ENCODE data around the gene FLT1.

FLT1 gene

DNA sequence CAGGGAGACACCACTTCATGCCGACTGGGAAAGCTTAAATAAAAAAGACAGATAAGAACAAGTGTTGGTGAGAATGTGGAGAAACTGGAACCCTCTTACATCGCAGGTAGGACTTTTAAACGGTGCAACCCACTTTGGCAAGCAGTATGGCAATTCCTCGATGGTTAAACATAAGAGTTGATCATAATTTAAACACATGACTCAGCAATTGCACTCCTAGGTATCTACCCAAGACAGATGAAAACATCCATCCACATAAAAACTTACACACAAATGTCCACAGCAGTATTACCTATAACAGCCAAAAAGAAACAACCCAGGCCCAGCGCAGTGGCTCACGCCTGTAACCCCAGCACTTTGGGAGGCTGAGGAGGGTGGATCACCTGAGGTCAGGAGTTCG, 21.9 kb downstream of the FLT1 start:
- Histone ChIP-seq H3K4me1 (peaks cover 32% of the 10 kb centered on the region), H3K27me3 (ENCODE audit: low read depth) (no peaks in the 10 kb centered on the region), H3K9me3 (no peaks in the 10 kb centered on the region; the same call in 1 of the 2 replicates), H3K4me3 (no peak overlapping the region), H3K36me3 (replicated peaks) (no peaks in the 10 kb centered on the region)
- in situ Hi-C loops (cut with MboI; ENCODE audit: low sequenced_read_pairs) = no loop called here
- no peak for DNase-seq (ENCODE audit: low spot score in 2 of 2)

DNA sequence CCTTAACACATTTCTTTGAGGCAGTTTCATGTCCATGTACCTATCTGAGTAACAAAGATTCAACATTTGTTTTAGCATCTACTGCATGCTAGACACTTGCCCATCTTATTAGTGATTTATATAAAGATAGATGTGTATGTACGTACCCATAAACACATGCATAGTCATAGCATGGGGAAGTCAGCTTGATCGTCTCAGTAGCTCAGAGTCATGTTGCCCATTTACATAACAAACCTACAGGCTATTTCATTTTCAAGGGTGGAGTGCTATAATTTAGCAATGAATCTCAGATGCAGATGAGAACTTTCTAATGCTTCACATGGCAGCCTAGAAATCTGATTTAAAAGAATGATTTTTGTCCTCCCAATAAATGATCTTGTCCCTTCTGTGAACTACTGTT, 23.5 kb downstream of the FLT1 start:
- DNase-seq (ENCODE audit: low spot score in 2 of 2) = peak in 1 of 2 experiments; percentile 8
- no peak overlapping the region for H3K4me3 ChIP-seq
- H3K27me3 ChIP-seq (ENCODE audit: low read depth) = no peaks in the 10 kb centered on the region
- peaks cover 29% of the 10 kb centered on the region for H3K4me1 ChIP-seq
- in situ Hi-C loops (cut with MboI; ENCODE audit: low sequenced_read_pairs) = no loop called here
- no peaks in the 10 kb centered on the region; the same call in 1 of the 2 replicates for H3K9me3 ChIP-seq
- H3K36me3 ChIP-seq (replicated peaks) = no peaks in the 10 kb centered on the region

DNA sequence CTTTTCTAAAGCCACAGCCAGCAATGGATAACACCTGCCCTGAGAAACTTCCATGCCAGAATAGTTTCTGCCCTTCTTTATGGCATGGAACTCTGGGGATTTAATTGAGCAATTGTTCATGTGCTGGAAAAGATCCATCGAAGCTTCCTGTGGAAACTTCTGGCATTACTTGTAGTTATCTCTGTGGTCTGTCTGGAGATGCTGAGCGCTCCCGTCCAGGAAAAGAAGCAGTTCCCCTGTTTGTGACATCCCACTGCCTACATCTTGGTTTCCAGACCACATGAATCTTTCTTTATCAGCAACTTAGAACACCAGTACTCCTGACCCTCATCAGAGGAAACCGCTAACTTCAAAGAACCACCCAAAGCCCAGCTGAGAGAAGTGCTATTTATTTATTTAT, 24.6 kb downstream of the FLT1 start:
- Histone ChIP-seq H3K4me3 (no peak overlapping the region), H3K27me3 (ENCODE audit: low read depth) (no peaks in the 10 kb centered on the region), H3K4me1 (peaks cover 19% of the 10 kb centered on the region), H3K9me3 (no peaks in the 10 kb centered on the region; the same call in 1 of the 2 replicates), H3K36me3 (replicated peaks) (no peaks in the 10 kb centered on the region)
- in situ Hi-C loops (cut with MboI; ENCODE audit: low sequenced_read_pairs) = no loop called here
- no peak for DNase-seq (ENCODE audit: low spot score in 2 of 2)

DNA sequence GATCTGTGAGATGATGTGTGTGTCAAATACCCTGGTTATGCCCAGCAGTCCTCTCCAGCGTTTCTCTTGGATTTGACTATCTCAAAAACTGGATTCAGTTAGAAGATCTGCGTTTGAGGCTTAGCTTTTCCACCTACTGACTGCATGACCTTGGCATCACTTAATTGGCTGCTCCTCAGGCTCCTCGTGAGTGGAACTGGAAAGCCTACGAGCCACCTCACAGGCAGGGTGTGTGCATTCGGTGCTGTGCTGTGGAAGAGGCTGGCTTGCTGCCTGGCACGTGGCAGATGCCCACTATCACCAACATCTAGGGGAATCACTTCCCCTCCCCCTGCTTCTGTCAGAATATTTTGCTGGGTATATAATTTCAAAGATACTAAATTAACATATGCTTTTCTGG, 25.6 kb downstream of the FLT1 start:
- Histone ChIP-seq H3K27me3 (ENCODE audit: low read depth) (no peaks in the 10 kb centered on the region), H3K9me3 (no peaks in the 10 kb centered on the region; the same call in 1 of the 2 replicates), H3K36me3 (replicated peaks) (no peaks in the 10 kb centered on the region), H3K4me3 (no peak overlapping the region), H3K4me1 (peaks cover 14% of the 10 kb centered on the region)
- no peak for DNase-seq (ENCODE audit: low spot score in 2 of 2)
- in situ Hi-C loops (cut with MboI; ENCODE audit: low sequenced_read_pairs) = no loop called here

DNA sequence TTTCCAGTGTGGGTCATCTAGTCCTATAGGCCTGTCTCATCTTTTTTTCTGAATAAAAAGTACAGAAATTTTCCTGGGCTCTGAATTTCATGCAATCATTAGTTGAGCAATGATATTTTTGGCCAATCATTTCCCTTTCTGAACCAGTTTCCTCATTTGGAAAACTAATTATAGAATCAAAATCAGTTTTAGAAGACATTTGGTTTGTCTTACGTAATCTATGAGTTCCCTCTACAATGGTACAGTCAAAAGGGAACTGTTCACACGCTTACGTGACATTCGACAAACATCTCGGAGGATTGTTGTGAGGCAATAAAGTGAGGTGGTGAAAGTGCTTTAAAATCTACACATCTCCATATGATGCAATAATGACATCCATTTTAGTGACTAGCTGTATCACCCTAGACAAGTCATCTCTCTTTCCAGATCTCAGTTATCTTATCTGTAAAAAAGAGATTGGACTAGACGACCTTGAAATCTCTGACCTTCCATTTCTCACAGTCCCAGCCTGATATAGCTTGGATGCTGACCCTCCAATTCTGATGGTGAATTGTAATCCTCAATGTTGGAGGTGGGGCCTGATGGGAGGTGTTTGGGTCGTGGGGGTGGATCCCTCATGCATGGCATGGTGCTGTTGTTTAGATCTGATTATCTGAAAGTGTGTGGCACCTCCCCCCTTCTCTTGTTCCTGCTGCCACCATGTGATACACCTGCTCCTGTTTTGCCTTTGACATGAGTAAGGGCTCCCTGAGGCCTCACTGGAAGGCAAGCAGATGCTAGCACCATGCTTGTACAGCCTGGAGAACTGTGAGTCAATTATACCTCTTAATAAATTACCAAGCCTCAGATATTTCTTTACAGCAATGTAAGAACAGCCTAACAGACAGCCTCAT, 26.7 kb downstream of the FLT1 start:
- H3K4me1 ChIP-seq = peaks cover 14% of the 10 kb centered on the region
- no peaks in the 10 kb centered on the region; the same call in 1 of the 2 replicates for H3K9me3 ChIP-seq
- H3K4me3 ChIP-seq = no peak overlapping the region
- no peaks in the 10 kb centered on the region for H3K27me3 ChIP-seq (ENCODE audit: low read depth)
- no peaks in the 10 kb centered on the region for H3K36me3 ChIP-seq (replicated peaks)
- DNase-seq (ENCODE audit: low spot score in 2 of 2) = no peak
- in situ Hi-C loops (cut with MboI; ENCODE audit: low sequenced_read_pairs) = no loop called here

DNA sequence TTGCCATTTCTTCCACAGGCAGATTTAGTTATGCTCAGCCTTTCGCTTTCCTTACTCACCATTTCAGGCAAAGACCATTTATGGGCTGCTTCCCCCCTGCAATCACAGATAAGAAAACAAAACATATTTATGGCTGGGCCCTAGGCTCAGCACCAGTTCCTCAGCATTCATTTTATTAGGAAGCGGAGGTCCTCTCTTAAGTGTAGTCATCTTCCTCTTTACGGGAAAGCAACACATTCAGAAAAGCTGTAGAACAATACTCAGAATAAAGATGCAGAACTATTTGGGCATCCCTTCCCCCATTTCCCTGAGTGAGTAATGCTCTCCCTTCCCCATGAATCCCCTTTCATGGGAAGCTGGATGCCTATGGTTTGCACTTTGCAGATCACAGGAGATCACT, 27.9 kb downstream of the FLT1 start:
- Histone ChIP-seq H3K9me3 (no peaks in the 10 kb centered on the region; the same call in 1 of the 2 replicates), H3K36me3 (replicated peaks) (no peaks in the 10 kb centered on the region), H3K4me3 (no peak overlapping the region), H3K4me1 (peaks cover 10% of the 10 kb centered on the region), H3K27me3 (ENCODE audit: low read depth) (no peaks in the 10 kb centered on the region)
- no peak for DNase-seq (ENCODE audit: low spot score in 2 of 2)
- in situ Hi-C loops (cut with MboI; ENCODE audit: low sequenced_read_pairs) = no loop called here

DNA sequence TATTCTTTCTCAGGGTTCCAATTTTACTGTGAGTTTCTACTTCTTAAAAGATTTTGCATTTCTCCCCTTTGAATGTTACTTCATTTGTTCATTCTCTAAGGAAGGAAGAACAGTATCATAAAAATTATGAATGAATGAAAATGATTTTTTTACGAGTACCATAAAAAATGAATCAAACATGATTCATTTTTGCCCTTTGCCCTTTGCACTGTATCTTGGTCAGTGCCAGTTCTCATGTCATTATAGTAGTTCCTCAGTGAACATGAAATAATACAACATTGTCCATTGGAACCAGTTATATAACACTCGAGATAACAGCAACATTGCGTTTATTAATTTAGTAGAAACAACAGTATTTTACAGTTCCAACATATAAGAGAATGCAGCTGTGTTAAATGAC, 28.8 kb downstream of the FLT1 start:
- in situ Hi-C loops (cut with MboI; ENCODE audit: low sequenced_read_pairs) = no loop called here
- no peaks in the 10 kb centered on the region for H3K36me3 ChIP-seq (replicated peaks)
- H3K4me3 ChIP-seq = no peak overlapping the region
- no peaks in the 10 kb centered on the region; the same call in 1 of the 2 replicates for H3K9me3 ChIP-seq
- no peaks in the 10 kb centered on the region for H3K27me3 ChIP-seq (ENCODE audit: low read depth)
- no peak for DNase-seq (ENCODE audit: low spot score in 2 of 2)
- peaks cover 1% of the 10 kb centered on the region for H3K4me1 ChIP-seq

DNA sequence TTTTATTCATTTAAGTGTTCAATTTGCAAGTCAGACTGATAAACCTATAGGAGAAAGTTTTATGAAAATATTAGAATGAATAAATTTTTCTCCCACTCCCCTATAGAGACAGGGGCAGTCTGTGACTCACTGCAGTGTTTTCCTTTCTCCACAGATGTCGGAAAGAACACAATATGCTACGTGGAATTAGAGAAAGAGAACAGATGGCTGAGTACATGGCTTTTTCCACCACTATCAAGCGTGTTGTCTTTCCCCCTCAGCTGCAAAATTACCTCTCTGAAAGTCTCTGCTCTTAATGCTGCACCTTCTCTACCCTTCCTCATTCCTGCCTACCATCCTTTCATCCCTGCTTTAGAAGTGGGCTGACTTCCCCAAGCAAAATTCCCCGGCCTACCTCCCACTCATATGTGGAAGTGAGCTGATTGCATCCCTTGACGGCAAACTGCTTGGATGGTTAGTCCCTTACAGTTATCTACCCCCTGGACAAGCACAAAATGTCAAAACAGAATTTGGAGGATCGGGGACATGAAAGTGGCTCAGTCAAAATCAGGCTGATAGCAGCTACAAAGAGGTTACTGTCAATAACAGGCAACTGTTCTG, 30.0 kb downstream of the FLT1 start:
- Histone ChIP-seq H3K27me3 (ENCODE audit: low read depth) (no peaks in the 10 kb centered on the region), H3K36me3 (replicated peaks) (no peaks in the 10 kb centered on the region), H3K4me3 (no peak overlapping the region), H3K4me1 (no peaks in the 10 kb centered on the region), H3K9me3 (no peaks in the 10 kb centered on the region)
- in situ Hi-C loops (cut with MboI; ENCODE audit: low sequenced_read_pairs) = no loop called here
- no peak for DNase-seq (ENCODE audit: low spot score in 2 of 2)

DNA sequence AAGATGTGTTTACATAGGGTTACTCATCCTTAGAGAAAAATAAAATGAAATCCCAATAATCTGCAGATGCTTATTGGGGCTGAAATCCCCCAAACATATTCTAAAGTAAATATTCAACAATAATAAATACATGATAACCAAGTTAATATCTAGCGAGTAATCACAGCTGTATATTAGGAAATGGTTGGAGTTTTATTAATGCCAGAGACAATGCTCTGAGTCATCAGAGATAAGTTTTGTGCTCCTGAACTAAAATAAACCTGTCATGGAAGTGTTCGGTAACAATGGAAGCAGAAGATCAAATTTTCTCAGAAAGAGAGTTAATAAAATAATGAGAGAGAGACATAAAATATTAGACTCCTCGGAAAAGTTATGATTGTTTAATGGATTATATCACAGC, 31.4 kb downstream of the FLT1 start:
- H3K36me3 ChIP-seq (replicated peaks) = no peaks in the 10 kb centered on the region

DNA sequence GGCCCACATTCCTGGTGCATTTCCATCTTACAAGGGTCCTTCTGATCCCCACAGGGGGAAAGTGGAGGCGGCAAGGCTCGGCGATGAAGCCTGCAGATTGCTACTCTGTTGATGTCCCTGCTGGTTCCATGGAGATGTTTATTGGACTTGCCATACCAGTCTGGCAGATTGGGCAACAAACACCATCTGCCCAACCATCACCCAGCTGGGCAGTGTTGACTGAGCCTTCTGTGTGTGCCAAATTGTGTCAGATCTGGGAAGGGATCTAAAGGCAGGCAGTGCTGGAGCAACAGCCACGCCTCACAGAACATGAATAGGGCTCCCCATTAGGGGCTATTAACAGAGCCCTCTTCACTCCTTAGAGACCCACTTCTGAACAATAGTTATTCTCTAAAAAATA, 35.0 kb downstream of the FLT1 start:
- no peak for DNase-seq (ENCODE audit: low spot score in 2 of 2)
- H3K9me3 ChIP-seq = 0 out of 2 replicates have a peak, but pooled peaks cover 2% of the 10 kb centered on the region
- no peaks in the 10 kb centered on the region for H3K27me3 ChIP-seq (ENCODE audit: low read depth)
- H3K4me3 ChIP-seq = no peak overlapping the region
- peaks cover 12% of the 10 kb centered on the region for H3K4me1 ChIP-seq
- in situ Hi-C loops (cut with MboI; ENCODE audit: low sequenced_read_pairs) = no loop called here
- no peaks in the 10 kb centered on the region for H3K36me3 ChIP-seq (replicated peaks)

More for the DNA sequence above, 31.4 kb downstream of the FLT1 start:
- in situ Hi-C loops (cut with MboI; ENCODE audit: low sequenced_read_pairs) = no loop called here
- Histone ChIP-seq H3K9me3 (no peaks in the 10 kb centered on the region), H3K4me1 (no peaks in the 10 kb centered on the region), H3K27me3 (ENCODE audit: low read depth) (no peaks in the 10 kb centered on the region), H3K4me3 (no peak overlapping the region)
- no peak for DNase-seq (ENCODE audit: low spot score in 2 of 2)

DNA sequence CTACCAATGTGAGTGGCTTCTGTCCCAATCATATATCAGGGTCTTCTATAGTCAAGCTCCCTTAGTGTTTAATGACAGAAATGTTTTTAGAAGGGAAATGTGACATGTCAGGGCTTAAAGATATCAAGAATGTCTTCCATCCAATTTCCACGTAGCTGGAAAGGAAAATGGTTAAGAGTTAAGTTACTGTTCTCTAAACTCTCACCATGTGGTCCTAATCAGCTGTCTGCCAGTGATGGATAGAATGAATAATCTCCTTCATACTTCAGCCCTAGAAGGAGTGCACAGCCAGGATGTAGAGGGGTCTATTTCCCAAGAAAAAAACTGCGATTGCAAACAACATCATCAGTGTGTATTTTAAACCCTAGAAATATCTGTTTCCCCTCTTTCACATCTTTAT, 36.3 kb downstream of the FLT1 start:
- H3K9me3 ChIP-seq = 0 out of 2 replicates have a peak, but pooled peaks cover 2% of the 10 kb centered on the region
- H3K4me1 ChIP-seq = peaks cover 13% of the 10 kb centered on the region
- no peak overlapping the region for H3K4me3 ChIP-seq
- no peak for DNase-seq (ENCODE audit: low spot score in 2 of 2)
- in situ Hi-C loops (cut with MboI; ENCODE audit: low sequenced_read_pairs) = no loop called here
- no peaks in the 10 kb centered on the region for H3K27me3 ChIP-seq (ENCODE audit: low read depth)
- no peaks in the 10 kb centered on the region for H3K36me3 ChIP-seq (replicated peaks)

DNA sequence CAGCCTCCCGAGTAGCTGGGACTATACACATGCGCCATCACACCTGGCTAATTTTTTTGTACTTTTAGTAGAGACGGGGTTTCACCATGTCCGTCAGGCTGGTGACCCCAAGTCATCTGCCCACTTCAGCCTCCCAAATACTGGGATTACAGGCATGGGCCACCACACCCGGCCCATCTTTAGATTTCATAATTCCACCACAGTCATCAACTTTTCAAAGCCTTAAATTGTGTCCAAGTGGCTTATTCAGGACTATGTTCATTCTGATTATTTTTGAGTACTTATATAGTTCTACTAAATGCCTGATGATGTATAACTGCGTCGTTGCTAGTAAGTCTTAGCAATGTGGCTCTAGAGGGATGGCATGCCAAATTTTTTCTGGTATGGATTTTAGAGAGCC, 36.9 kb downstream of the FLT1 start:
- Histone ChIP-seq H3K9me3 (0 out of 2 replicates have a peak, but pooled peaks cover 2% of the 10 kb centered on the region), H3K4me1 (peaks cover 13% of the 10 kb centered on the region), H3K36me3 (replicated peaks) (no peaks in the 10 kb centered on the region), H3K27me3 (ENCODE audit: low read depth) (no peaks in the 10 kb centered on the region), H3K4me3 (no peak overlapping the region)
- no peak for DNase-seq (ENCODE audit: low spot score in 2 of 2)
- in situ Hi-C loops (cut with MboI; ENCODE audit: low sequenced_read_pairs) = no loop called here

DNA sequence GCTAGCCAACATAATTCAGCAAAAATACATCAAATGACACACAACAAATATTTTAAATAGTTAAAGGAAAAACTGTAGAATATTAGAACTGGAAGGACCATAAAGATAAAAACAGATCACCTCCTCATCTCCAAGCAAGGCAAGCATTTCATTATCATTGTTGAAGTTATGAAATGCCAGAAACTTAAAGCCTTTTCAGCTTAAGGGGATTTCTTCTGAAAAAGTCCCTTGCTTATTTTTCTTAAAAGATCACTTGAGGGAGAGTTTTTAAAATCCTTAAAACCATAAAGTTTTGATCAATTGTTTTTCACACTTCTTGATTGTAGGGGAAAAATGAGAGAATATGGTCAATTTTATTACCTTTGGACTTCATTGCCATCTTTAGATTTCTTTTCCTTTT, 37.4 kb downstream of the FLT1 start:
- H3K36me3 ChIP-seq (replicated peaks) = no peaks in the 10 kb centered on the region
- H3K27me3 ChIP-seq (ENCODE audit: low read depth) = no peaks in the 10 kb centered on the region
- in situ Hi-C loops (cut with MboI; ENCODE audit: low sequenced_read_pairs) = no loop called here
- H3K4me1 ChIP-seq = peaks cover 13% of the 10 kb centered on the region
- H3K4me3 ChIP-seq = no peak overlapping the region
- H3K9me3 ChIP-seq = 0 out of 2 replicates have a peak, but pooled peaks cover 2% of the 10 kb centered on the region
- DNase-seq (ENCODE audit: low spot score in 2 of 2) = no peak

DNA sequence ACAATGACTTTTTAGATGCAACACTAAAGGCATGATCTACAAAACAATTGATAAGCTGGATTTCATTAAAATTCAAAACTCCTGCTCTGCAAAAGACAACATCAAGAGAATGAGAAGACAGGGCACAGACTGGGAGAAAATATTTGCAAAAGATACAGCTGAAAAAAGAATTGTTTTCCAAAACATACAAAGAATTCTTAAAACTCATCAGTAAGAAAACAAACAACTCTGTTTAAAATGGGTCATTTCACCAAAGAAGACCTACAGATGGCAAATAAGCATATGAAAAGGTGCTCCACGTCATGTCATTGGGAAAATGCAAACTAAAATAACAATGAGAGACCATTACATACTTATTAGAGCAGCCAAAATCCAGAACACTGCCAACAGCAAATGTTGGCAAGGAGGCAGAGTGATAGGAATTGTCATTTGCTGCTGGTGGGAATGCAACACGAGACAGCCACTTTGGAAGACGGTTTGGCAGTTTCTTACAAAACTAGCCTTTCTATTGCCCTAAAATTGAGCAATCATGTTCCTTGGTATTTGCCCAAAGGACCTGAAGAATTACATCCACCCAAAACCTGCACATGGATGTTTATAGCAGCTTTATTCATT, 39.2 kb downstream of the FLT1 start:
- Histone ChIP-seq H3K4me1 (peaks cover 13% of the 10 kb centered on the region), H3K9me3 (0 out of 2 replicates have a peak, but pooled peaks cover 2% of the 10 kb centered on the region), H3K27me3 (ENCODE audit: low read depth) (no peaks in the 10 kb centered on the region), H3K36me3 (replicated peaks) (no peaks in the 10 kb centered on the region), H3K4me3 (no peak overlapping the region)
- peak; percentile 23 to 64 for DNase-seq (ENCODE audit: low spot score in 2 of 2)
- in situ Hi-C loops (cut with MboI; ENCODE audit: low sequenced_read_pairs) = no loop called here
